GM18873 (cell line): Measurements from ENCODE around the gene CIRBP.

Experiments used
- ATAC-seq: cut with Tn5 transposase; IDR thresholded peaks from one replicate; pipeline ENCODE4 v1.9.1; 2021; ENCODE audit warnings: mild to moderate bottlenecking, moderate library complexity, moderate number of reproducible peaks; ENCODE audit not compliant: unreplicated experiment, low FRiP score

Gene CIRBP

DNA sequence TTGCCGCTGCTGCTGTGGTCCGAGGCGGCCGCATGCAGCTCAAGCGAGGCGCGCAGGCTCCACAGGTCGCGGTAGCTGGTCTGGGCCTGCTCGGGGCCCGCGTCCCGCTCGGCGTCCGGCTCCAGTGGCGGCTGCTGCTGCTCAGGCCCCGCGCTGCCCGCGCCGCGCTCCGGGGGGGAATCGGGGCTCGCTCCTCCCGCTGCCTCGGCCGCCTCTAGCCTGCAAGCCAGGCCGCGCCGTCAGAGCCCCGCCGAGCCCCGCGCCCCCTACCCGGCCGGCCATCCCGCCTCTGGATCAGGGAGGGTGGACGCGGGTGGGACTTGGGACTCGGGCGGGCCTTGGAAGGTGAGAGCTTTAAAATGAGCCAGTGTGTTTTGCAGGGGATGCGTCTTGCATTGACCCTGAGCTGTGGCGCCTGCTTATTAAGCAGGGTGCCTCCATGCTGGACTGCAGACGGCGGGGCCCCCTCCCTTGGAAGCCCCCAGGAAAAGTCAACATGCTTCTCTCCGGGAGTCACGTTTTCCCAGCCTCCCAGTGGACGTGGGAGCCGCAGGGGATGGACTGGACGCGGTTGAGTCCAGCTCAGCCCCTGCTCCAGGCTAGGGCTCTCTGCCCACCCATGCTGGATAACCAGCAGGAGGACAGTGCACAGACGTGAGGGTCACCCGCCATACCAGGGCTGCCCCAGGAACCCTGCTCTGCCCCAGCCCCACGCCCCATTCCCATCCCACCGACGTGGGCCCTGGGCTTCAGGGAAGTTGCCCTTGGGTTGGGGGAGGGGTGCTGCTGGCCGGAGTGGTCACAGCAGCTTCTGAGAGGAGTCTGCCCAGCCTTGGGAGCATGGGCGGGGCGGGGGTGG is 39.0 kb upstream of the CIRBP start:
- no peak for ATAC-seq

DNA sequence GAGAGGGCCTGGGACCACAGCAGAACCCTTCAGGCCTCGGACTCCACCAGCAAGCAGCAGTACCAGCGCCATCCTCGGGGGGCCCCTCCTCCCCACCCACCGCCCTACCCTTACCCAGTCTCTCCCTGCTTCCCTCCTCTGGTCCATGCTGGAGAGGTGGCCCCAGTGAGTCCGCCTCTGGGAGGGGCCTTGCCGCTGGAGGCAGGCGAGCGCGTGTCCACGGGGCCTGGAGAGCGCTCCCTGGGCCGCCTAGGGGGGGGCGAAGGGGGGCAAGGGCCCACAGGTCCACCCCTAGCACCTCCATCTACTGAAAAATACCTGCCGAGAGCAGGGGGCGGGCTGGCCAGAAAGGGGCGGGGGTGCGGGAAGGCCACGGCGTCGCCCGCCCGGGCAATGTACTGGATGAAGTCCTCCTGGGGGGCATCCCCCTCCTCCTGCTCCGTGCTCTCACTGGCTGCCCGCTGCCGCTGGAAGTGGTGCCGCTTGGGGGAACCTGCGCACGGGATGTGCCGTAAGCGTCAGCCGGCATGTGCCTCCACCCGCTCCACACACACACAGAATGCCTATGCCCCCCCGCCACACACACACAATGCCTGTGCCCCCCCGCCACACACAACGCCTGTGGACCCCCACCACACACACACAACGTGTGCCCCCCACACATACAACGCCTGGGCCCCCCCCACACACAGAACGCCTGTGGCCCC is 38.2 kb upstream of the CIRBP start:
- no peak for ATAC-seq

DNA sequence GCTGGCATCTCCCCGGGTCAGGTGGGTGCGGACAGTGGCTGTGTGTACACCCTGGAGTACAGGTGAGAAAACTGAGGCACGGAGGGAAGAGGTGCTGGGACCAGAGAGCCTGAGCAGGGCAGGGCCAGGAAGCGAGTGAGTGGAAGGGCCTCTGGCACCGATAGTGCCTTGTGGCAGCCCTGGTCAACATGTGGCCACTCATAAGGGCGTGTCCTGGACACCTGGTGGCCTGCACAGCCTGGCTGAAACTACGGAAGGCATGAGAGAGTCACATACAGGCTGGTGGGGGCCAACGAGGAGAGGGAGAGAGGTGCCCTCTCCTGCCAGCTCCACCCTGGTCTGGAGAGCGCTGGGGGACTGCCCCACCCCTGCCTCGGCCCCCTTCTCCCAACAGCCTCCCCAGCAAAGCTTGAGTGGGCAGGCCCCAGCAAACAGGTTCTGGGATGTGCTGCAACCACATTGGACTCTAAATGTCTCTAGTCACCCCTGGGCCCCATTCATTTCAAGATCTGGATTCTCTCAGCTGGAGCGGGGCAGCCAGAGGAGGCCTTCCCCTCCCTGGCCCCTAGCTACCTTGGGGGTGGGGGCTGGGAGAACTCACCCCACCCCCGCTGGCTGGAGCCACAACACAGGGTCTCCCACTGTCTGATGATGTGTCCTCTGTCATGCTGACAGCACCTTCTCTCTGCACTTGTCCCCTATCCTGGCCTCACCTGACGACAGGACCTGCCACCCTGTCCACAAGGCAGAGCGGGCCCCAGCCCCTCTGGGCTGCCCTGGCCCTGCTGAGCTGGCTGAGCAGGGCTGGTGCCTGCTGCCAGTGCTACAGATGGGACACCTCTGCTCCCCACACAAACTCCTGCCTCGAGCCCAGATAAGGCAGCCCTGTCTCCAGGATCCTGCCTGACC is 37.1 kb upstream of the CIRBP start:
- no peak for ATAC-seq

DNA sequence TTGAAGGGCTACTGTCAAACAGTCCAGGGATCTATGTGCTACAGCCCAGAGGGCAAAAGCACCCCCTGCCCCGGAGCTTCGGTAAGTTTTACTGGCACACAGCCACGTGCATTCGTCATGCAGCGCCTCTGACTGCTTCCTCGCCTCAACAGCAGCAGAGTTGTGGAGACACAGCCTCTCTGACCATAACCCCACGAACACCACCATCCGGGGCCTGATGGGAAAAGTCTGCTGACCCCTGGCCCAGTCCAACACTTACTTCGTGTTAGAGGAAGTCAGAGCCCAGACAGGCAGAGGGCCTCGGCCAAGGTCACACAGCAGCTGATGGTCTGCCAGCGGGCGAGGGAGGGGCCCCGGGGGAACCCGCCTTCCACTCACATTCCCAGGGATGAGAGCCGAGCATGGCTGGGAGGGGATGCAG is 36.5 kb upstream of the CIRBP start:
- no peak for ATAC-seq

DNA sequence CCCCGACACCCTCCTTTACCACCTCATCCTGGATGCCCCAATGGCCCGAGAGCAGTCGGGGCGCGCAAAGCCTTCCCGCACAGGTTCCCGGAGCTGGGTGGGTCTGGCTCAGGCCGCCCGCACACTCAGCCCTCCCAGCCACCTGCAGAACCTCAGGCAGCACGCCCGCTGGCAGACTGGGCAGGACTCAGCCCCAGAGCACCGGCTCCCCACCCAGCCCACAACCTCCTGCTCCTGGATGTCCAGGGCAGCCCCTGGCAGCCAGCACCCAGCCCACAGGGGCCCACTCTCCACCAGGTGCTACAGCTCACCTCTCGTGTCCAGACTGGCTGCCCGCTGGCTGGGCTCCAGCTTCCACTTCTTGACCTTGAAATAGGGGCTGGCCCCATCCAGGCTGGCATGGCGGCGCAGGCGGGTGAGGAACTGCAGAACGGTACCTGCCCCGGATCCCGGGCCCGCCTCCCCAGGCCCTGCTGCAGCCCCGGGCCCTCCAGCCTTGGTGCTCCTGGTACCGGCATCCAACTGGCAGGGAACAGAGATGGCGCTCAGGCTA is 35.9 kb upstream of the CIRBP start:
- no peak for ATAC-seq

DNA sequence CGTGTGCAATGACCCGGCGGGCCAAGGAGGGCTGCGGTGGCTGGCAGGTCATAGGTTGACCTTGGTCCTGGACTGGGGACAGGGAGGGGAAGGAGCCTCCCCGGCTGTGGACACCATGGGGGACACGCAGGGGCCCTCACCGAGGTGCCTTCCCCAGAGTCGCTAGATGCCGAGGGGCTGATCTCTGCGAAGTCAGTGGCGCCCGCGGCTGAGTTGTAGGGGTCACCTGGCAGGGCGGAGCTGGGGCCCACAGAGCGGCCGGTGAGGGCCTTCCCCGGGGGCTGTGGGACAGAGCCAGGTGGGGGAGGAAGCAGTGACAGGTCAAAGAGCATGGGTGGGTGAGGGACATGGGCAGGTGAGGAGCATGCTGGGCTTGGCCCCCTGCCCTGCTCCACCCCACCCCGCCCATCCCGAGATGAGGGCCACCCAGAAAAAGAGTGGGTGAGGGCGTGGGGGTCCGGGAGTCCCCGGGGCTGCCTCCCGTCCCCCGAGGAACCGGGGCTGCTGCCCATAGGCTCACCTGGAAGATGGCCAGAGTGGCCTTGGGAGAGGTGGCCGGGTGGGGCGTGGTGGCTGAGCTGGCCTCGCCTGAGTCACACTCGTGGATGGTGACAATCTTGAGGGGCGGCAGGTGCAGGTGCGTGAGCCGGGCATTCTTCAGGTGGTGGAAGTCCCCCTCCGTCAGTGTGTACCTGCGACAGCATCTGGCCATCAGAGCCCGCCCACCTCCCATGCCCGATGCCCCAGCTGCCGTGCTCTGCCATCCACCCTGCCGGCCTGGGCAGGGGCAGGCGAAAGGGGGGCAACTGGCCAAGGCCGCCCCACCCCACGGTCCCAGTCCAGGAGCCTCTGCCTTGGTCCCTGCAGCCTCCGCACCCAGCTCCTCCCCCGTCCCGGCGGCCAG is 34.8 kb upstream of the CIRBP start:
- ATAC-seq = no peak

DNA sequence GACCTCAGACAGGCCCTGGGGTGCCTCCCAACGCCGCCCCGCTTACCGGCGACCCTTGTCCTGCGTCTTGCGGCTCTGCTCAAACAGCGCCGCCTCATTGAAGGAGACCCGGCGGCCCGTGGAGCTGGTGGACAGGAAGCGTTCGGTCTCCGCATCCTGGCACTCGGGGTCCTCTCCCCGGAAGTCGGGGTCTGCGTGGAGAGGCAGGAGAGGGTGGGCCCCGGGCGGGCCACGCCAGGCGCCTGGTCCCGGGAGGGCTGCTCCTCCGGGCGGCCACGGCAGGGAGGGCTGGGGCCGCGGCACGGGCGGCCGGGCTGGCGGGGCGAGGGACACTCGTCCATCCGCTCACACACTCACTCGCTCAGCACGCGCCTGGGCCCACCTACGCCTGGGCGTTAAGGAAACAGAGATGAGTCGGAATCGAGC is 34.2 kb upstream of the CIRBP start:
- ATAC-seq = no peak

DNA sequence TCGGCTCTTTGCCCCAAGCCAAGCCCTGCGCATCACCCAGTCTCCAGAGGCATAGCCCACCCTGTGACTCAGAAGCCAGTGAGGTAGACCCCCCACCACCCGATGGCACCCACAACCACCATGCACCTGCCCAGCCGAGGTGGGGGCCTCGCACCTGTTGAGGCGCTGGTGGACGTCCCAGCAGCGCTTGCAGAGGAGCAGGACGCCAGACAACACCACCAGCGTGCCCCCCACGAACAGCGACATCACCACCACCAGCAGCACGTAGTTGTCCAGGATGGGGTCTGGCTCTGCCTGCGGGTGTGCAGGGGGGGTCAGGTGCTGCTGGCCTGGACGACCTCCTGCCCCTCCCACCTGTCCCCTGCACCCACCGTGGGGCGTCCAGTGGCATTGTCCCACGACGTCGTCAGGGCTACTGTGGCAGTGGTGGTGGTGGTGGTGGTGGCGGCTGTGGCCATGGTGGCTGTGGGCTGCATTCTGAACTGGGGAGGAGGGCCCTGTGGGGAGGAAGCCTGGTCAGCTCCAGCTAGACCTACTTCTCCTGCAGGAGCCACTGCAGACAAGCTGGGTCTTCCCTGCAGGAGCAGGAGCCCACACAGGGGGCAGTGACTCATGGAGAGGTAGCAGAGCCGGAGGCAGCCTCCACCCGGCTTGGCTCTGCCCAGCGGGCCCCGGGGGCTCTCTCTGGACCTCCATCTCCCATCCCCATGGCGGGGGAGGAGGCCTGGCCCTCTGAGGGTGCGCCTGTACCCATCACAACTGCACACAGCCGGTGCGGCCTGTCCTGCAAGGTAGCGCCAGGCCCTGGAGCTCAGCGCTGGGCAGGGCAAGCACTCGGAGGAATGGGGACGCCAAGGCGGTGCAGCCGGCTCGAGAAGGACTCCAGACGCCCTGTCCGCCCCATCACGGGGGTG is 33.2 kb upstream of the CIRBP start:
- ATAC-seq = no peak

DNA sequence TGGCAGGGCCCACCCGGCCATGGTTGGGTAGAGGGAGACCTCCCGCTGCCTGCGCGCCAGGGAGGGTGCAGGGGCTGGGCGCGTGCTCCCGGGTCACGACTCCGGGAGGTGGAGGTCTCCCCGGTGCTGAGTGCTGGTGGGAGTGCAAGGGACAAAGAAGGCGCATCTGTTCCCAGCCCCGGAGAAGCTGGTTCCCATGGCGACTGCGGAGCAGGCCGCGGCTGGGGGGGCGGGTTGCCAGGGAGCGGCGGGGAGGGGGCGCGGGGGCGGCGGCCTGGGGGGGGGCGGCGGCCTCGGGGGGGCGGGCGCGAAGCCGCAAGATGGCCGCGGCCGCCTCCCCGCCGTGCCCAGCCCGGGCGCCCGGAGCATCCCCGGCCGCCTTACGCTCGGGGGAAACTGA is 32.6 kb upstream of the CIRBP start:
- no peak for ATAC-seq

DNA sequence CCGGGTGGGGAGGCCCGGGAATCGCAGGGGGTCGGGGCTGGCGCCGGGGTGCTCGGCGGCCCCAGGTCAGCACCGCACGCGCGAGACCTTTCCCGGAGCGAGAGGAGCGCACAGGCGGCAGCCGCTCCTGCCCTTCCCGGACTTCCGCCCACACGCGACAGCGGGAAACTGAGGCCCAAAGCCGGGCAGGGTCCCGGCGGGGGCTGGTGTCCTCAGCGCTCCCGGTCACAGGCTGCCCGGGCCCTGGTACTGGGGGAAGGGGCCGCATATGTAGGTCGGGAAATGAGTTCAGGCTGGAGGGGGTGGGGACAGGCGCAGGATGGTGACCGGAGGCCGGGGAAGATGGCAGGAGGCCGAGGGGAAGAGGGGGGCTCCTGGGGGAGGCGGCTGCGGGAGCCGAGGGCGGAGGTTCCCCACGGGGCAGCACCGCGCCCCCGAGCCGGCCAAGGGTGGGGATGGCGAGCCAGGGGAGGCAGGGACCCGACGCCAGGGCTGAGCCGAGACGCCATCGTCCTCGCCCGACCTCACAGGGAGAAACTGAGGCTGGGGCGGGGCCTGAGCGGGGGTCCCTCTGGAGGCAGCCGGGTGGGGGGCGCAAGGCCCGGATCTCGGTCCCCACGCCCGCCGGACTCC is 32.0 kb upstream of the CIRBP start:
- no peak for ATAC-seq

DNA sequence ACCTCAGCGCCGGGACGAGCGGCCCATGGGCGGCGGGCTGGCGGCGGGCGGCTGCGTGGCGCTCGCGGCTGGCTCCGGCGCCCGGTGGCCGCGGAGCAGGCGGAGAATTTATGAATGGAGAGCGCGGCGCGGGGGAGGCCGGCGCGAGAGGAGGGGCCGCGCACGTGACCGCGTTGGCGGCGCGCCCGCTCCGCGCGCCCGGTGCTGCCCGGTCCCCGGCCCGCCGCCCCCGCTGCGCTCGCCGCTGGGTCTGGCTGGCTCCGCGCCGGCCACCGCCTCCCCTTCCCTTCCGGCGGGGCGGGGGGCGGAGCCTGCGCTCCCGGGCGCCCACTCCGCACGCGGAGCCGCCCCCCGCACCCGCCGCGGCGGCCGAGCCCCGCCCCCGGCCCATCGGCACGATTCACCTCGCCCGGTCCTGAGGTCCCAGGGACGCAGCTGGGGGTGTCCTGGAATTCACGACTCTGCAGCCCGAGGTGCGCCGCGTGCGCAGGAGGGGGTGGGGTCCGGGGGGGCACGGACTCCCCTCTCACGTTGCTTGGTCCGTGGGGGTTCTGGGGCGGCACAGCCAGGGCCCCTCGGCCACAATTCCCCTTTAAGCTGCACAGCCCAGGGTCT is 31.3 kb upstream of the CIRBP start, which contains the start of gene CBARP:
TSS of gene CBARP (minus strand) at position 252 of the 615 bp plus-strand sequence. CDS start 1,905 bp downstream, outside the sequence.
- ATAC-seq = no peak

DNA sequence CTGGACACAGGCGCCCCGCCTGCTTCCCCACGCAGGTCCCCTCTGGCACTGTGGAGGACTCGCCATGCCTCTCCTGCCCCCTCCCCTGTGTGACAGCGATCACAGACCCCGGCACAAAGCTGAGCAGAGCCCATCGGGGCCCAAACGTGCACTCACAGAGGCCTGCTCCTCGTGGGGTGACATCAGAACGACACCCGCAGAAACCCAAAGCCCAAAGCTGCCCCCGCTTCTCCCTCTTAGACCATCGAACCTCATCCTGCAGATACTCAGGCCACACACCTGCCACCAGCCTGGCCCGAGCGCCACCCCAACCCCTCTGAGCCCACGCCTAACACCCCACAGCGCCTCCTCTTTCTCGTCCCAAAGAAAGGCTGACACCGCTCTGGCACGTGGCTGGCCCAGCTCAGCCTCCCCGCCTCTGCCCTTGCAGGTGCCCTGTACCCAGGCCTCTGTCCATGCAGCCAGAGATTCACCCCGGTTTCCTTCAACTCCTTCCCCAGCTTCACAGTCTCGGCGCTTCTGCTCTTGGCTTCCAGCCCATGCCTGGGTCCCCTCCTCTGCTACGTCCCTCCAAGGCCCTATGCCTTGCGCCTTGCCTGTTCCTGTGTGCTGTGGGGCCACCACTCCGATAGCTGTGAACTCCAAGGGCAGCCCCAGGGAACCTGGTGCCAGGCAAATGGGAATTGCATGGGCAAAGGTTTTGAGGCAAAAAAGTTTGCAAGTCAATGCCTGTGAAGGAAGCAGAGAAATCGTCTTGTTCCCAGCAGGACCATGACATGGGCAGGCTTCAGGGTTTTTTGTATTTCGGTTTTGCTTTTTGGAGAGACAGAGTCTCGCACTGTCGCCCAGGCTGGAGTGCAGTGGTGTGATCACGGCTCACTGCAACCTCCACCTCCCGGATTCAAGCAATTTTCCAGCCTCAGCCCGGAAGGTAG is 30.5 kb upstream of the CIRBP start:
- ATAC-seq = no peak

DNA sequence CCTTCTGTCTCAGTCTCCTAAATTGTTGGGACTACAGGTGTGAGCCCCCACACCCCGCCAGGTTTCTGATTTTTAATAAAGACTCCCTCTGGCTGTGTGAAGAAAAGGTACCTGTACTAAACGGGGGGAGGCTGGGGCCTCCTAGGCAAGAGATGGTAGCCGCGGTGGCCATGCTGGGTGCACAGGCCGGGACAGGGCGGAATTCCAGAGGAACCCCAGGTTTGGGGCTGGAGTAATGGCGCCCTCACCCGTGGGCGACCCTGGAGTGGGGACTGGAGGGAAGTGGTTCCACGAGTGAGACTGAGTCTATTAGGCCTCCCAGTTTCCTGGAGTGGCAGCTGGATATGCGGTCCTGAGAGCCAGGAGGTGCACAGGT is 29.7 kb upstream of the CIRBP start:
- ATAC-seq = no peak

DNA sequence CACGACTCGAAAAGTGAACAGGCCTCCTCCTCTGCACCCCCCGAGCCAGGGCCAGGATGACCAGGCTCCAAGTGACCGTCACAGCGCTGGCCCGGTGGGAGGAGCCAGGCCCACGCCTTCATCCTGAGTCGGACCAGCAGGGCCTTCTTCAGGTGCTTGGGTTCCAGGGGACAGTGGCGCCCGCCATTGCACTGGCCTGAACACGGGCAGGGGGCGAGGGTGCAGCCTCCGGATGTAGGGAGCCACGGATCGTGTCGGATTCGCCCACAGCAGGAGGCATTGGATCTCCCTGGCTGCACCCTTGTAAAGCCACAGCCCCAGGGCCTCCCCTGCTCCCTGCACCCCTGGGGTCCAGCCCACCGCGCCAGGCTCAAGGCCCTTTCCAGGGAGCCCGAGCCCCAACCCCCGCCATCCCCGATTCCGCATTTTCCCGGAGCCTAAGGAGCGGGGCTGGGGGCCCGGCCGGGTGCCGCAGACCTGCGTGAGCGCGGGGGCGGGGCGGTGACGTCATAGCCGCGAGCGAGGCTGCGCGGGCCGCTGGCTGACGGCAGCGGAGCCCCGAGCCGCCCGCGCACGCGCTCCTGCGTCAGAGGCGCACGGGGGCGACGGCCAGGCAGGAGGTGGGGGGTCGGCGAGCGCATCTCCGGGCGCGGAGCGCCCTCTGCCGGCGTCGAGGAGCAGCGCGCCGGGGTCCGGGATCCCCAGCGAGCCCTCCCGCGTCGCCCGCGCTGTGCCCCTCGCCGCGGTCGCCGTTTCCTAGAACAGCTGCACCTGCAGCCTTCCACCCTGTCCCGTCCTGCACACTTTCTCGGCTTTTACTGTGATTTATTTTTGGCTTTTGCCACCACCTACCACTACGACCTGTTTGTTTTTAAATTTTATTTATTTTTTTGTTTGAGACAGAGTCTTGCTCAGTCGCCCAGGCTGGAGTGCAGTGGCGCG is 29.1 kb upstream of the CIRBP start:
- no peak for ATAC-seq

DNA sequence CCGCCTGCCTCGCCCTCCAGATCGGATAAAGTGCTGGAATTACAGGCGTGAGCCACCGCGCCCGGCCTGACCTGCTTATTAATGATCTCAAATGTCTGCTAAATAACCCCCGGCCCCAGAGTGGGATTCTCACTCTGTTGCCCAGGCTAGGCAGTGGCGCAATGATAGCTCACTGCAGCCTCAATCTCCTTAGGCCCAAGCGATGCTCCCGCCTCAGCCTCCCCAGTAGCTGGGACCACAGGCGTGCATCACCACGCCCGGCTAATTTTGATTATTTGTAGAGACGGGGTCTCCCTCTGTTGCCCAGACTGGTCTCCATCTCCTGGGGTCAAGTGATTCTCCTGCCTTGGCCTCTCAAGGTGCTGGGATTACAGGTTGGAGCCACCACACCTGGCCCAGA is 28.2 kb upstream of the CIRBP start:
- no peak for ATAC-seq
